NCI-H748 treated with DMSO at 0.1 percent for 48 hours (cell line): ENCODE data around the gene TPX2.
"Not testable (repeated sequence)": the region's sequence is repeated elsewhere in the genome, so short reads cannot be mapped to it uniquely, and the experiment has no call there.

Experiments used
- DNase-seq: peaks from one replicate; lab custom pipeline; 2025; lab: John Stamatoyannopoulos, UW

The TPX2 gene

DNA sequence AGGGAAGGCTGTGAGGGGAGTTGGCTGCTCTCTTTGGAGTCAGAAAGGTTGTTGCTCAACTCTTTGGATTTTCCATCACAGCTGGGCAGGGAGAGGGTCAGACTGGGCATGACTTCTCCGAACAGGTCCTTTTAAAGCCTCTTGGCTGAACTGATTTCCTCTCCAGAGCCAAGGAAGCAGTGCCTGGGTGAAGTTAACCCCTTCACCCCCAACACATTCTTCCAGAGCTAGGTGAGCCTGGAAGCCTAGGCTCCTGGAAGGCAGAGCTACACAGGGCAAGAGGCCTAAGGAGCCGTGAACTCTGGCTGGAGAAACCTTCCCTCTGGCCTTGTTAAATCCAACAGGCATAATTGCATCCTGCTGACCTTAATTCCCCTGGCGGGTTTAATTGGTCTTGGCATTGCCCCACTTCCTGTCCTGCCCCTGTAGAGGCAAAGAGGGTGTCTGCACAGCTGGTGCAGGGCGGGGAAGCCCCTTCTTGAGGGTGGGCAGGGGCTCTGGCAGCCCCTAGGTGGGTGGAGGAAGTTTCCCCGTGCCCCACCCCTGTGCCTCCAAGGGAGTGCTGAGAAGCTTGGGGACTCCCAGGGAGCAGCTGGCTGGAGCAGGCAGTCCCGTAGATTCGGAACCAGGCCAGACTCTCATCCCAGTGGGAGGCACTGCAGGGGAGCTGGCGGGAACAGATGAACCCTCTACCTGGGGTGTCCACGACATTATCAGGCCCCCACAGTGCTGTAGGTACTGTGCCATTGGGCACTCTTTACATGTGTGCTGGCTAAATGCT, 76.5 kb downstream of the TPX2 start:
- DNase-seq = no peak

DNA sequence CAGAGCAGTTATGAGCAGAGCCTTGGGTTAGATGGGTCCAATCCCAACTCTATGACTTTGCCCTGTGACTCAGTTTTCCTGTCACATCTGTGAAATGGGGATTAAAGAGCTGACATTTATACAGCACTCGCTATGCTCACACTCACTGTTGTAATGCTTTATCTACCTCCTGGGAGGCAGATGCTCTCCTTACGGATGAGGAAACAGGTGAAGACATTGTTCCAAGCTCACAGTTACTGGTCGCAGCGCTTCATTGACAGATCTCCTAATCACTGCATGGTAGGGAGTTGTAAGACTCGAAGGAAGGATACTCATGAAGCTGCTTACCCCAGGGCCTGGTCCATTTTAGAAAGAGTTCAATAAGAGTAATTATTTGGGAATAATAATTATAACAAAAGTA, 77.1 kb downstream of the TPX2 start:
- no peak for DNase-seq

DNA sequence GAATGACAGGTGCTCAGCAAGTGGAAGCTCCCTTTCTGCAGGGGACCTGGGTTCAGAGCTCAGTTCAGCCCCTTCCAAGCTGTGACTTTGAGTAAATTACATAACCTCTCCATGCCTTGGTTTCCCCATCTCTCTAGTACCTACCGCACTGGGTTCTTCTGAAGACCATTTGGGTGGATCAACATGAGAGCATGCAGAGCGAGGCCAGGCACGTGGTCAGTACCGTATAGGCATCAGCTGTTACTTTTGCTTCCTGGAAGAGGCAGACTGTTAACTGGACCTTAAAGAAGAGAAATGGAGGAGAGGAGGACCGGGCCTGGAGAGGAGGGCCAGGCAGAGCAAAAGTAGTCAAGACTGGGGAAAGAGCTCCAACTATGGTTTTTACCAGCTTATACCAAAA, 78.4 kb downstream of the TPX2 start:
- no peak for DNase-seq

DNA sequence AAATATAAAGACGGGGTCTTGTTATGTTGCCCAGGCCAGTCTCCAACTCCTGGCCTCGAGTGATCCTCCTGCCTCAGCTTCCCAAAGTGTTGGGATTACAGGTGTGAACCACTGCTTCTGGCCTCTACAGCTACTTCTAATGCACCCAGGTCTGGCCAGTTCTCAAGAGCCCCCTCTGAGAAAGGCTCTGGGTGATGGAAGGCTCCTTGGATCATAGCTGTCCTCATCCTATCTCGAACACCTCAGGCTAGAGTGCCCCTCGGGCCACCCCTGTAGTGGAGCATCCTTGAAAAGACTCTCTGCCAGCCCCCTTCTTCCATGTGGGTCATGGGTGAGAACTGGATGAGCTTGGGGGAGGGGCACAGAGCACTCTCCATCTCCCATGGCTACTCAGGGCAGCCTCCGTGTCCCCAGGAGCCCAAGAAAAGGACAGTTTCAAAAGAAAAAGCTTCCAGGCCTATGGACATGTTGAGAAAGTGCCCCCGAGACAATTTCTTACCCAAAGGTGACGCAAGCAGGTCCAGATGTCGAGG, 79.4 kb downstream of the TPX2 start:
- DNase-seq = no peak

DNA sequence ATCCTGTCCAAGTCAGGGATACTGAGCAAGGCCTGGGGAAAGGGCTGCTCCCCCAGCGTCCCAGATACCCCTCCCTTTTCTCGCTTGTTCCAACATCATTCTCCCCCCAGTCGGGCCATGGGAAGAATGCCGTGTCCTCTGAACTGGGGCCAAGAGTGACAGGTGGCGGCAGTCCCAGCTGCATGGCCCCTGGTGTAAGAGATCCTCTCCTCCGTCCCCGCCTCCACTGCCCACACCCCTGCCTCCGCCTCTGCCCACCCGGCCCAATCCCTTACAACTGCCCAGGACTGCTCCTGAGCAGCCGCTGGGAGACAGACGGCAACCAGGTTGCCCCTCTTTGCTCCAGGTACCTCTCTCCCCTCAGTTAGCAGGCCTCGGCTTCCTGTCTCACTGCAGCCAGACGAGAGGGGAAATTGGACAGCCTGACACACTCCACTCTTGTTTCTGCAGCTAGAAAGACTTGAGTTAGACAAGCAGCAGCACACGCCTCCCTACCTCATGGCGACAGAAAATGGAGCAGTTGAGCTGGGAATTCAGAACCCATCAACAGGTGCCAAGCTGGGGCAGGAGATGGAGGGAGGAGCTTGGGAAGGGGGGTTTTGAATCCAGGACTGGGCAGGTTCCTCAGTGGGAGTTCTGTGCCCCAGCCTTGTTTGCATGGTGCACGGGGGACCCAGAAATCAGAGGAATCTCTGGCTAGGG, 80.1 kb downstream of the TPX2 start, which contains the start of gene MYLK2:
TSS of gene MYLK2 (plus strand) at position 274 of the 702 bp plus-strand sequence. CDS start at position 499, 225 bp downstream.
- no peak for DNase-seq

DNA sequence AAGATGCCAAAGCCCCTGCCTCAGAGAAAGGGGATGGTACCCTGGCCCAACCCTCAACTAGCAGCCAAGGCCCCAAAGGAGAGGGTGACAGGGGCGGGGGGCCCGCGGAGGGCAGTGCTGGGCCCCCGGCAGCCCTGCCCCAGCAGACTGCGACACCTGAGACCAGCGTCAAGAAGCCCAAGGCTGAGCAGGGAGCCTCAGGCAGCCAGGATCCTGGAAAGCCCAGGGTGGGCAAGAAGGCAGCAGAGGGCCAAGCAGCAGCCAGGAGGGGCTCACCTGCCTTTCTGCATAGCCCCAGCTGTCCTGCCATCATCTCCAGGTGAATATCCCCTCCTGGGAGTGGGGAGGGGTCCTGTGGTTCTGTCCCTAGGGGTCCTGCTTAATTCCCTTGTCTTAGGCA, 81.1 kb downstream of the TPX2 start:
- DNase-seq = no peak

DNA sequence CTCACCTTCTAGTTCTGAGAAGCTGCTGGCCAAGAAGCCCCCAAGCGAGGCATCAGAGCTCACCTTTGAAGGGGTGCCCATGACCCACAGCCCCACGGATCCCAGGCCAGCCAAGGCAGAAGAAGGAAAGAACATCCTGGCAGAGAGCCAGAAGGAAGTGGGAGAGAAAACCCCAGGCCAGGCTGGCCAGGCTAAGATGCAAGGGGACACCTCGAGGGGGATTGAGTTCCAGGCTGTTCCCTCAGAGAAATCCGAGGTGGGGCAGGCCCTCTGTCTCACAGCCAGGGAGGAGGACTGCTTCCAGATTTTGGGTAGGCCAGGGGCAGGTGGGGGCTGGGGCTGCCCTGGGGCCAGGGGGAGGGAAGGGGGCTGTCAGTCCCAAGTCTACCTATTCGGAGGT, 82.3 kb downstream of the TPX2 start:
- DNase-seq = no peak

DNA sequence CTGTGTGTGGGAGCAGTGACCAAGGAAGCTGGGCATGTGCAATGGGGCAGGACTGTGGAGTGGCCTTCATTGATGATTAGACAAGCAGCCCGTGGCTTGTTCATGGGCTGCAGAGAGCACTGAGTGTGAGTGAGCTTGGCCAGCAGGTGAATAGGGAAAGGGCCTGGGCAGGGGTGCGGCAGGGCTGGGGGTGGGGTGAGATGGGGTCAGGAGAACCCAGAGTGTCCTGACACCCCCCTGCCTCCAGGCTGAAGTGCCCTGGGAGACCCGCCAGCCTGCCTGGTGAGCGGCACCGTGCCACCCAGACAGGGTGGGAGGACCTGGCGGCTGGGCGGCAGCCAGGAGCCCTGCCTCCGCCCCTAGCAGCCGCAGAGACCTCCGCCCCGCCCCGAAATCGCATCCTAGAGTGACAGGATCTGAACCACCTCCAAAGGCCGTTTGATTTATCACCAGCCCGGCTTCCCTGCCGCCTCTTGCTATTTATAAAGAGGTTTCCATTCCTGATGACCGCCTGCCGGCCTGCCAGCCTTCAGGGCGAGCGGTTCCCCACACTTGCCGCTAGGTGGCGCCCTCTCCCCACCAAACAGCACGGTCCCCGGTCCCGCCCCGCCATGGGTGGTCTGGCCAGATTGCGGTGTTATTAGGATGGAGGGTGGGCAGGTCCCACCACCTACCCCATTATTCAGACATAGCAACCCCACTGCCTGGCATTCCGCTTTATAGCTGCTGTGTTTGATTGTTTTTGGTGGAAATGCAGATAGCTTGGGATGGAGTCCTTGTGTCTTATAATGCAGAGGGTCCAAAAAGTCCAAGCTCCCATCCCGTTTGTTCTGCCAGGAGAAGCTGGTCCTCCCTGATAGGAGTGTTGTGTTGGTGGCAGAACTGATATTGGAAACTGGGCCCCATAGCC, 83.6 kb downstream of the TPX2 start:
- DNase-seq = peak; percentile 39

DNA sequence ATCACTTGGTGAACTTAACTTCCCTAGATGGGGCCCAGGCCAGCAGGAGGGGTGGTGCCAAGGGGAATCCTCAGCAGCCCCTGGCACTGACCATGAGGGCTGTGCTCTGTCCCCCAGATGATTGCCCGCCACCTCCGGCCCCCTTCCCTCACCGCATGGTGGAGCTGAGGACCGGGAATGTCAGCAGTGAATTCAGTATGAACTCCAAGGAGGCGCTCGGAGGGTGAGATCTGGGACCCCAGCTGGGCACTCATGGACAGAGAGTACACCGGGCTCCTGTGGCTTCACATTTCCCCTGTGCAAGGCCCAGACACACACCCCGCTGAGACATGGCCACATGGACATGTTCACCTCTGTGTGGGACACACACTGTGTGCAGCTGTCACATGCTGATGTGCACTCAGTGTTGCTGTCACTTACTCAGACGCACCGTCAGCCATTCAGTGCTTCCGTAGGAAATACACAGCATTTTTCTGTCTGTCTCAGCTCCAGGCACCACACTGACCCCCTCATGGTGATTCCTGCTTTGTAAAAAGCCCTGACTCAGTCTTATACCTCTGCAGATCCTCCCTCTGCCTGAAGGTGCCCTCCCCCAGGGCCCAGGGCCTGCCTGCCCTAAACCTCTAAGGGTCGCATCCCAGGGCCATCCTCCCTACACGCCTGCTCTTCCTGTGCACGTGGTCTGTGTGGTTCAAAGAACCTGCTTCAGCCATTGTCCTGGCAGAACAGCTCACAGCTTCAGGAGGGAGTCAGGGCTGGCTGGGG, 84.5 kb downstream of the TPX2 start:
- DNase-seq = no peak

DNA sequence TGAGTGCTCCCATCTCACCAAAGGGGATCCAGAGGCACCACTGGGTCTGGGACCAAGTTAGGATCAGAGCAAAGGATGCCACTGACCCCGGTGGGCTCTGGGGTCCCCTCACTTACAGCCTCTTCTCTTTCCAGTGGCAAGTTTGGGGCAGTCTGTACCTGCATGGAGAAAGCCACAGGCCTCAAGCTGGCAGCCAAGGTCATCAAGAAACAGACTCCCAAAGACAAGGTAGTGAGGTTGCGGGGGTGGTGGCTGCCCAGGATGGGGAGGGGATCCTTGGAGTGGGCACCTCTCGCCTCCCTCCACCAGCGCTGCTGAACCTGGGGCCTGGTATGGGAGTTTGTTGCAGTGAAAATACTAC, 85.0 kb downstream of the TPX2 start:
- DNase-seq = no peak

DNA sequence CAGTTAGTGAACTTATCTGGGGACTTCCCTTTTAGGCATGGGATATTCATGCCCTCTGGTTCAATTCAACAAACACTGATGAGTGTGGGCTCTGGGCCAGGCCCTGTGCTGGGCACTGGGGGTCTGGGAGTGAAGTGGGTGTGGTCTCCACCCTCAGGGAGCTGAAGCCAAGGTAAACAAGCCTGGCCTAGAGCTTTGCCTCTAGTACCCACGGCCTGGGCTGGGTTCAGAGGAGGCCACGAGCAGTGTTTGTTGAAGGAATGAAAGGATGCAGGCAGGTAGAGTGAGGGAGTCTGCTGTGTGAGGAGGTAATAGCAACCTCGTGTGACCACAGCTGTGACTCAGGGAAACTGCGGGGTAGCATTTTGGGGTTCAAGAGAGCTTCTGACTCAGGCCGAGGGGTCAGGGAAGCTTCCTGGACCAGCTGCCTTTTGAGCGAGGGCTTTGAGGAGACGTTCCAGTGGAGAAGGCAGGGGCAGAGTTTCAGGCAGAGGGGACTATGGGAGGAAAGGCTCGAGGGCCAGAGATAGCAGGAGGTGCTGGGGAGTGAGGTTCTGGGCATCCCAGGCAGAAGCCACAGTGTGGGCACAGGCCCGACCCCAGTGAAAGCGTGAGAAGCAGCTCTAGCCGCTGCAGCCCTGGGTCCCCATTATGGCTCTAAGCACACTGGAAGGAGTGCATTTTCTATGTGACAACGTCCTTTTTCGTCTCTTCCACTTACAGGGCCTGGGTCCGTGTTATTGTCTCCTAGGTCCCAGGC, 85.6 kb downstream of the TPX2 start:
- DNase-seq = no peak

DNA sequence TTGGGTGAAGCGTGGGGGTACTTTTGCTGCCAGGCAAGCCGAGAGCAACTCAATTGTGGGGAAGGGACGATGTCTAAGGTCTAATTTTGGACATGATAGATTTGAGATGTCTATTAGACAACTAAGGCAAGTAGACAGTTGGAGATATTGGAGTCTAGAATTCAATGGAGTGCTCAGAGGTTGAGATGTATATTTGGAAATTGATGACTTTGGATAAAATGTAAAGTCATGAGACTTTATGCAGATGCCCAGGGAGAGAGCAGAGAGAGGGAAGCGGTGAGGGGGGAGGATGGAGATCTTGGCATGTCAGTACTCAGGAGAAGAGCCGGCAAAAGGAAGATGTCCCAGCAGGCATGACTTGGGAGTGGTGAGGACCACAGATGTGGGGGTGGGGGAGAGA, 87.0 kb downstream of the TPX2 start:
- DNase-seq = no peak

DNA sequence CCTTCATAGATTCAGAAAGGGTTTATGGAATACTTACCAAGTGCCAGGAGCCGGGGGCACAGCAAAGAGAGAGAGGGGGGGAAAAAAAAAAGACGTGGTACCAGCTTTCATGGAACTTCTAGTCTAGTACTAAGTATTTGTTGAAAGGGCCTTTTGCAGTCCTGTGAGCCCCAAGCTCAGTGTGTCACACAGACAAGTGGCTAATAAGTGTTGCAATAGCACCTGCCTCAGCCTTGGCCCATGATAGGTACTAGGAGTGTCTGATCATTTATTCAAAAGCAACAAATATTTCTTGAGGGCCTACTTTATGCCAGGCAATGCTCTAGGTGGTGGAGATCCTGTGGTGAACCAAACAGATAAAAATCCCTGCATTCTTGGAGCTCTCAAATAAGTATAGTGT, 88.0 kb downstream of the TPX2 start:
- DNase-seq = no peak

DNA sequence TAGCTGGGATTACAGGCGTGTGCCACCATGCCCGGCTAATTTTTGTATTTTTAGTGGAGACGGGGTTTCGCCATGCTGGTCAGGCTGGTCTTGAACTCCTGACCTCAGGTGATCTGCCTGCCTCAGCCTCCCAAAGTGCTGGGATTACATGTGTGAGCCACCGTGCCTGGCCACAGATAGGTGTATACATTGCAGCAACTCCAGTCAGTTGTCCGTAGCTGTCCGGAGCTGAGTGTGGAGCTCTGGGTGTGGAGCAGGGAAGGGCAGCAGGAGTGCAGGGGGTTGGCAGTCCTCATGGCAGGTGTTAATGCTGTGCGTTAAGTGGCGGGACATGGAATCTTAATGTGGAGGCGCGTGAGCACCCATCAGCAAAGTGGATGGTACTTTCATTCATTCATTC, 88.9 kb downstream of the TPX2 start:
- DNase-seq = not testable (repeated sequence)

DNA sequence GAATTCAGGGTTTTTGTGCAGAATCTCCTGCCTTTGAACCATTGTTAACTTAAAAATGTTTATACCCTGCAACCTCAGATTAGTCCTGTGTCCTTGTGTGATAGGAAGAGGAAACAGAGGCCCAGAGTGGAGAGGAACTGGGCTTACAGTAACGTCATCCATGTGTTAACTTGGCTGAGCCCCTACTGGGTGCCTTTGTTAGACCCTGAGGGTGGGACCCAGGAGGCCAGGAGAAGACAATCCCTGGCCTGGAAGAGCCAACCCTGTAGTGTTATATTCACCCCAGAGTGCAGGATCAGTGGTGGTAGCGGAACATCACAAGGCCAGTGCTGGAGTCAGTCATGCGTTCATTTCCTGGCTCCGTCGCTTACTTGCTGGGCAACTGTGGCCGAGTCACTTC, 90.6 kb downstream of the TPX2 start:
- DNase-seq = no peak

DNA sequence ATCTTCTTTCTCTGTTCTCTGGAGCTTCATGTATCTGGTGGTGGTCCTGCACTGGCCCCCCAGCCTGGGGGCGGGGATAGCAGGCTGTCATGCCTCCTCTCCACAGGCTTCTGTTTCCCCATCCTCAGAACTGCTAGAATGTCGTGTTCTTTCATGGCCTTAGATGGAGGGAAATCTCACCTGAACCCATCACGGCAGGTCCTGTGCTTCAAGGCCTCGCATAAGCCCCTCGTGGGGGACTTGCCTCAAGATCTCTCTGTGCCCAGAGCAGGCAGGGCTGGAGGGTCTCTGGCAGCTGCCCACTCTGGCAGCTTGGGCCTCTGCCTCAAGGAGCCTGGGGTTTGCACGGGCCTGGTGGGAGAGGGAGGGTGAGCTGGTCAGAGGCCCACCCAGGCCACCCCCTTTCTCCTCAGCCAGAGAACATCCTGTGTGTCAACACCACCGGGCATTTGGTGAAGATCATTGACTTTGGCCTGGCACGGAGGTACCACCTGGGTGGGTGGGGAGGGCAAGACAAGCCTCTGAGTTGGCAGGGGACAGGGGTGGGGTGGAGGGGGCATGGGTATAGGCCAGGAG, 91.4 kb downstream of the TPX2 start:
- DNase-seq = no peak

DNA sequence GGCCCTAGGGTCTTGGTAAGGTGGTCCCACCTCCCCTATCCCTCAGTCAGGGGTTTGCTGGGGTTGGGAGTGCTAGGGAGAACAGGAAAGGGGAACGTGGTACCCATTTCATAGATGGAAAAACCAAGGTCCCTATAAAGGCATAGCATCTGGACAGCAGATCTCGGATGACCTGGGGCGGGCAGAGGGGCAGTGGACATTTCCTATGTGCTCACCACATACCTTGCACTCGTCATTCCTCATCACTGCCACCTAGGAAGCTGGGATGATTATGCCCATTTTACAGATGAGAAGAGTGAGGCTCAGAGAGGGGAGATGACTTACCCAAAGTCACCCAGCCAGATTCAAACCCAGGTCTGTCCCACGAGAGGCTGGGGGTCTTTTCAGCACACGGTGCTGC, 92.1 kb downstream of the TPX2 start:
- DNase-seq = no peak

DNA sequence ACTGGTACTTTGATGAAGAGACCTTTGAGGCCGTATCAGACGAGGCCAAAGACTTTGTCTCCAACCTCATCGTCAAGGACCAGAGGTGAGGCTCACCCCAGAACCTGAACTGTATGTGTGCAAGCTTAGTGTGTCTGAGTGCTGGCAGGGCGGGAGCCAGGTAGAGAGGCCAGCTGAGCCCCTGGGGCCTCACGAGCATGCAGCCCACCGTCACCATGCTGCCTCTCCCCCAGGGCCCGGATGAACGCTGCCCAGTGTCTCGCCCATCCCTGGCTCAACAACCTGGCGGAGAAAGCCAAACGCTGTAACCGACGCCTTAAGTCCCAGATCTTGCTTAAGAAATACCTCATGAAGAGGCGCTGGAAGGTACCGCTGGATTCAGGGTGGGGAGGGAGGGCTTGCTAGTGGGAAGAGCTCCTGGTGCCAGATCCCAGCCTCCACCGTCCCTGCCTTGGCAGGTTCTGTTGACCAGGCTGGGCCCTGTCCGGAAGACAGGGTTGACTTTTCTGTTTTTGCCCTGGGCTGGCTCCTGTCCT, 92.7 kb downstream of the TPX2 start:
- no peak for DNase-seq

DNA sequence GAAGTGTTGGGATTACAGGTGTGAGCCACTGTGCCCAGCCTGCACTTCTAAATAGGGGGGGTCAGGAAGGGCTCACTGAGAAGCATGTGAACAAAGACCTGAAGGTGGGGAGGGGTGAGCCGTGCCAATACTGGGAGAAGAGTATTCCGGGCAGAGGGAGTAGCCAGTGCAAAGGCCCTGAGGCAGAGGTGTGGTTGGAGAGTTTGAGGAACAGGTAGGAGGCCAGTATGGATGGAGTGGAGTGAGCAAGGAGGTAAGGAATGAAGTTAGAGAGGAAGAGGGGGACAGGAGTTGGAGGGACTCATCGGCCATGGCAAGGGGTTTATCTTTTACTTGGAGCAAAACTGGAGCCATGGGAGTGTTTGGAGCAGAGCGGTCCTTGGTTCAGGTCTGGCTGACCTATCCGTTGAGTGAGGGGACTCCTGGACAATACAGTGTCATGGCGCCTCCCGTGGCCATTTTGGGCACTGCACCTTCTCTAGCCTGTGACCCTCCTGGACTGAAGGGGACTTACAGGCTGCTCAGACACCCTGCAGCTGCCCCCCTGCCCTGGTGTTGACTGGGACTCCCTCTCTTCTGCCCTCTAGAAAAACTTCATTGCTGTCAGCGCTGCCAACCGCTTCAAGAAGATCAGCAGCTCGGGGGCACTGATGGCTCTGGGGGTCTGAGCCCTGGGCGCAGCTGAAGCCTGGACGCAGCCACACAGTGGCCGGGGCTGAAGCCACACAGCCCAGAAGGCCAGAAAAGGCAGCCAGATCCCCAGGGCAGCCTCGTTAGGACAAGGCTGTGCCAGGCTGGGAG, 94.2 kb downstream of the TPX2 start:
- no peak for DNase-seq
